ENCODE results near the gene ANKK1.

DNA sequence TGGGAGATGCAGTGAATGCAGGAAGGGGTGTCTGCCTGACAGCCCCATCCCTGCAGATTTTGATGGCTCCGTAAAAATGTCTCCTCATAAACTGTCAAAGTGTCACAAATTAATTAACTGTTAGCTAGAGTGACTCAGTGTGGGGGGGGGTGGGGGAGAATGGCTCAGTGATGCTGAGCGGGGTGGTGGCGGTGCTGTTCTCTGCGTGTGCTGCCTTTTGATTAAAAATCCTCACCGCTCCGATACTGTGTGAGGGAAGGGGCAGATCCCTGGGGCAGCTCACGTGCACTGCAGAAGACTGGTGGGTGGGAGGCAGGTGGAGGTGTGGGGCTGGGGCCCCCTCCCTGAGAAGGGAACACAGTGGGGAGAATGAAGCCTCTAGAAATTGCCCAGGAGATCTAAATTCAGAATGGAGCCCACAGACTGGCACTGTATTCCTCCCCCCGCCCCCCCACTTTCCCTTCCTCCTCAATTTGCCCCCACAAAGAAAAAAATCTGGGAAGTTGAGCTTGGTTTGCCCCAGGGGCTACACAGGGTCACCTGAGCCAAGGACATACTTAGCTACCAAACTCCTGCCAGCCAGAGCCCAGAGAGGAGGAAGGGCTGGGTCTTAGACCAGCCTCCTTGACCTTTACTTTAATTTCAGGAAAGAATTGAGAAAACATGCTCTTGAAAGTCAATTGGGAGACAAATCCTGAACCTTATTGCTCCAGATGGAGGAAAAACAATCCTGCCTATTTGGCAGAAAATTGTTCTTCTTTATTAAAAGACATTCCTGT, 47.8 kb downstream of the ANKK1 start:
- TF ChIP-seq, protein P1, sequence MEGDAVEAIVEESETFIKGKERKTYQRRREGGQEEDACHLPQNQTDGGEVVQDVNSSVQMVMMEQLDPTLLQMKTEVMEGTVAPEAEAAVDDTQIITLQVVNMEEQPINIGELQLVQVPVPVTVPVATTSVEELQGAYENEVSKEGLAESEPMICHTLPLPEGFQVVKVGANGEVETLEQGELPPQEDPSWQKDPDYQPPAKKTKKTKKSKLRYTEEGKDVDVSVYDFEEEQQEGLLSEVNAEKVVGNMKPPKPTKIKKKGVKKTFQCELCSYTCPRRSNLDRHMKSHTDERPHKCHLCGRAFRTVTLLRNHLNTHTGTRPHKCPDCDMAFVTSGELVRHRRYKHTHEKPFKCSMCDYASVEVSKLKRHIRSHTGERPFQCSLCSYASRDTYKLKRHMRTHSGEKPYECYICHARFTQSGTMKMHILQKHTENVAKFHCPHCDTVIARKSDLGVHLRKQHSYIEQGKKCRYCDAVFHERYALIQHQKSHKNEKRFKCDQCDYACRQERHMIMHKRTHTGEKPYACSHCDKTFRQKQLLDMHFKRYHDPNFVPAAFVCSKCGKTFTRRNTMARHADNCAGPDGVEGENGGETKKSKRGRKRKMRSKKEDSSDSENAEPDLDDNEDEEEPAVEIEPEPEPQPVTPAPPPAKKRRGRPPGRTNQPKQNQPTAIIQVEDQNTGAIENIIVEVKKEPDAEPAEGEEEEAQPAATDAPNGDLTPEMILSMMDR (IDR thresholded peaks at IDR 0.05), result no peak
- no peak for TF ChIP-seq EP300 (IDR thresholded peaks at IDR 0.05)
